Body of pancreas (tissue), 4 donors: ENCODE measurements around the gene MYLK.

Experiments
- CTCF ChIP-seq, 7 experiments: fragments of 450-650 bp in 4 of 7; fragments of 200-600 bp in 3 of 7; sonication (generic) in 3 of 7; IDR thresholded peaks; one replicate each; pipeline ENCODE4 v1.5.1; 2016 to 2019; ENCODE audit warnings: antibody characterized with exemption in 7 of 7
- POLR2A ChIP-seq, 3 donors: fragments of 450-650 bp; IDR thresholded peaks; one replicate each; pipeline ENCODE4 v1.6.1; 2016; ENCODE audit warnings: antibody characterized with exemption in 3 of 3, mild to moderate bottlenecking in 2 of 3

DNA sequence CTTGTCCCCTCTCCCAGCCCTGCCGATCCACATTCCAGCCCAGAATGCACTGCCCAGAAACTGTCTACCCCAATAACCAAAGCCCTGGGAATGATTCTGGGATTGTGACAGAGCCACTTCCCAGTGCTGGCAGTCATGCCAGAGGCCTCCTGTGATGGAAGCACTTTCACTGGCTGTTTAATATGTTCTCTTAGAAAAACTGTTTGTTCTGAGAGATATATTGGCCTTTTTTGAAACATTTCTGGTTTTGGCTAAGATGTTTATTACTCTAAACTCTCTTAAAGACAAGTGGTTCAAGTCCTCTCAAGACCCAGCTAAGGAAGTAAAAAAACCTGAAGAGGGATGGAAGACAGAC, 225.3 kb downstream of the MYLK start:
- TF ChIP-seq CTCF (IDR thresholded peaks at IDR 0.05) (no peak), POLR2A (IDR thresholded peaks at IDR 0.05) (no peak)
